HL-60/S4 treated with phorbol 12-myristate 13-acetate at 8.2 ng/mL for 4 days and 3 days (cell line): ENCODE data around the gene DSPP.
"Not testable (repeated sequence)": the region's sequence is repeated elsewhere in the genome, so short reads cannot be mapped to it uniquely, and the experiment has no call there.

Source experiments
- in situ Hi-C: fragments of 300-500 bp; cut with MboI; formaldehyde crosslinking; loops from 2 replicates; pipeline ENCODE4 v1.15.0; 2022; ENCODE audit warnings: low sequenced_read_pairs

DSPP gene

DNA sequence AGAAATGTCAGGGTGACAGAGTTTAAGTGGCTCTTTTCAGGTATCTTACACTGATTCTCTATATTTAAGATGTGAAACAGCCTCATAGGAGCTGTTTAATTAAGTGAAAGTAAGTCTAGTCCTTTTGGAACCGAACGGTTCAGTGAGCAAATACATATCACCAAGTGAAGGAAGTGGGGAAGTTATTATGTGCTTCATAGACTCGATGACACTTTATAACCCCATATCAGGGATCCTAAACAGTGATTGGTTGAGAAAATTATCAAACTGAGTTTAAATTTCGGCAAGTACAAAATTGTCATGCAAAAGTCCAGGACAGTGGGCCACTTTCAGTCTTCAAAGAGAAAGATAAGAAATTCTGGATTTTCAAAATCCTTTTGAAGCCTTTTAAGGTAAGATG is at the start of gene DSPP:
Gene DSPP (plus strand): TSS at position 301 of the 400 bp plus-strand sequence. CDS start 2,380 bp downstream, outside the sequence.
- in situ Hi-C loops: no loop called here

DNA sequence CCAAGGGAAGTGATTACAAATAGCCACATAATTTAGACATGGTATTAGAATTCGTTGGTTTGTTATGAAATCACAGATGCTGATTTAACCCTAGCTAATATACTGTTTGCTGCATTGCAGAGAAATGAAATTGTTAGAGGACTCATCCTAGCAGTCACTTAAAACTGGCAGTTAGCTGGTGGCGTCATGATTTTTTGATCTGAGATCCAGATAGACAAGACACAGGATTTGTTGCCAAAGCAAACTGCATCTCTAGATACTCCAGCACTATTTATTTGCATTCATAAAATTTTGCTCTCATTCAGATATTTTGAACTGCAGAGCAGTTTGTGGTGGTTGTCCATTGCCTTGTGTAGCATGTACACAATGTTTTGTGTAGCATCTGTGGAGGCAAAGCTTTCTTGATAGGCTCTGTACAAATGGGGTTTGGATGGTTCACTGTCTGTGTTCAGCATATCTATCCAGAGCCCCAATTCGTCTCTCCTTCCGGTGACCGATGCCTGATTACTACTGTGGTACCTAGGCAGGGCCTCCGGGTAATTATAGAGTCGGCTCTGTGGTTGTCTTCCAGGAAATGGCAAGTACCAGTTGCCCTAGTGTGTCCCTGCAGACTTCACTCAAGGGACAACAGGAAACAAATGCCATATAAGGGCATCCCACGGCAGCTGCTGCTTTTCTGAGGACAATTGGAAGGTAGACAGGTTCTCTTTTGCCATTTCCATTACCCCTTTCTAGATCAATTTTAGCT is 49.1 kb upstream of the DSPP start:
- in situ Hi-C loops: no loop called here

DNA sequence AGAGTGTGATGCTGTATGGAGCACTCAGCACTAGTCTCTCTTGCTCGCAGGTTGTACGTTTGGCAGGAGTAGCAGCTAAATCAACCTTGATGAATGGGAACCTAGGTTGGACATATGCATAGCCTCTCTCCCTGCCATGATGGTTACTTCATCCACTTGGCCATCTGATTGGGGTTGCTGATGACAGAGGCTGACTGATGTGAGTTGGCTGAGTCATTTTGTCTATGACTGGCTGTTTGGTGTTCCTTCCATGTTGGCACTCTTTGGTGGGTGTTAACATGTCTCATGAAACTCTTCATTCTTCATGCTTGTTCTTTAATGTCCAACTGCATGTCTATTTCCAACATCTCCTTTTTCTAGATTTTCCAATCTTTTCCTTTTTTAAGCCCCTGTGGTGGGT is 47.5 kb upstream of the DSPP start:
- in situ Hi-C loops: no loop called here

DNA sequence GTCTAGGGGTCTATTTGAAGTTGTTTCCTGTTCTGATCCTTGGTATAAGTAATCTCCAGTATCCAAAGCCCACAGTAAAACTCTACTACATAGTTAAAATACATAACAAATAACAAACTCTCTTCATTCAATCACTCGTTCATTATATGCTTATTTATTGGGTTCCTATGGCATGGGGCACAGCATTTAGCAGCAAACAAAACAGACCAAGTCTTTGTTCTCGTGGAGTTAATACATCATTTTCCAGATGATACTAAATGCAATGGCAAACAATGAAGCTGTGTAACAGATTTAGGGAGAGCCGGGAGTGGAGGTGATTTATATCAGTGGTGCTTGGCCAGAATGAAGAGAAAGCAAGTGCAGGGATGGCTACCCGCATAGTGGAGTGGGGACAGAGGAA is 42.6 kb upstream of the DSPP start:
- in situ Hi-C loops: no loop called here

DNA sequence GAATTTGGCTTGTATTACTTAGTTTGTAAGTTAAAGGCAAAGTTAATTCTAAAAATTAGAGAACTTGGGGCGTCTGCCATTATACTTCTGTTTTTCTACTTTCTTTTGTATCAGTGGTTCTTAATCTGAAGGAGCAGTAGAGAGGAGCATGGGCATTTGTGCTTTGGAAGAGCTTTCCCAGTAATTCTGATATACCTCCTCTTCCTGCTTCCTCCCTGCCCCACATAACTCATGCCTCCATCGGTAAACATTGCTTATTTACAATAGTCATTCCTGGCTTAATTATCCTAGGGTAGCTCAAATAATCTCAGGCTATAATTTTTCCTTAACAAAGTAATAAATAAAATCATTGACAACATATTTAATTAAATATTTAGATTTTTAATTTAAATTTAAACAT is 42.1 kb upstream of the DSPP start:
- in situ Hi-C loops: no loop called here

DNA sequence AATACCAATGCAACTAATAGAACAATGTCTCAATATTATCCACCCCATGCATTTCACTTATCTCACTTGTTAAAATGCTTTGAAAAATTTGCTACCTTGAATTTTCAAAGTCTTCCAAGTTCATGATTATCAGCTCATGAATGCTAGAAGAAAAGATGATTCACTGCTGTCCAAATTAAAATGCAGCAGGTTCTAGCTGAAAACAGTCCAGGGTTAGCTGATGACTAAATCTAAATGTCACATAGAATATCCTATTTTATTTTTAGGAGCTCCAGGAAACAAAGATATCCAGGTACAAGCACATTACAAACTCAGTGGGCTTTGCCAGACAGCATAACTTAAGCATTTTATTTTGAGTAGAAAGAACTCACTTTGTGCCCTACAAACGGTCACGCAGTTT is 41.1 kb upstream of the DSPP start:
- in situ Hi-C loops: no loop called here

DNA sequence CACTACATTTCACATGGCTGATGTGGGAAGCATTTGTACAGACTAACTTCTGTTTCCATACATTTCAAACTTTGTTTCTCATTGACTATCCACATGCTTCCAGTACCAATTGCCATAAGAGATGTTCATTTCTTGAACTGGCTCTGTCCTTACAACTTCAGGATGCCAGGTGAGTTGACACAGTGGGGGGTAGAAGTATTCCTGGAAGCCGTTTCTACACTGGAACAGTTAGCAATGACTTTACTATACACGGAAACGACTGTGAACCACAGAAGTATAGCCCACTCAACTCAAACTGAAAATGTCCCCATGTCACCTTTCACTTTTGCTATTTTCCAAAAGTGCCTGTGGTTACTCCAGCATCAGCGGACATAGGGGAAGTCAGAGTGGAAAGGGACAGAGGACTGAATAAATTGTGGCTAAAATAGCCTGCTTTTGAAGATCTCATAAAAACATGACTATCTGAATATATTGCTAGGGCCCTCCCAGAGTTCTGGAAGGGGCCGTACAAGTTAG is 38.0 kb upstream of the DSPP start:
- in situ Hi-C loops: no loop called here

DNA sequence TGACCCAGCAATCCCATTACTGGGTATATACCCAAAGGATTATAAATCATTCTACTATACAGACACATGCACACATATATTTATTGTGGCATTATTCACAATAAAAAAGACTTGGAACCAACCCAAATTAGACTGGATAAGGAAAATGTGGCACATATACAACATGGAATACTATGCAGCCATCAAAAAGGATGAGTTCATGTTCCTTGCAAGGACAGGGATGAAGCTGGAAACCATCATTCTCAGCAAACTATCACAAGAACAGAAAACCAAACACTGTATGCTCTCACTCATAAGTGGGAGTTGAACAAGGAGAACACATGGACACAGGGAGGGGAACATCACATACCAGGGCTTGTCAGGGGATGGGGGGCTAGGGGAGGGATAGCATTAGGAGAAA is 34.0 kb upstream of the DSPP start:
- in situ Hi-C loops: not testable (repeated sequence)

DNA sequence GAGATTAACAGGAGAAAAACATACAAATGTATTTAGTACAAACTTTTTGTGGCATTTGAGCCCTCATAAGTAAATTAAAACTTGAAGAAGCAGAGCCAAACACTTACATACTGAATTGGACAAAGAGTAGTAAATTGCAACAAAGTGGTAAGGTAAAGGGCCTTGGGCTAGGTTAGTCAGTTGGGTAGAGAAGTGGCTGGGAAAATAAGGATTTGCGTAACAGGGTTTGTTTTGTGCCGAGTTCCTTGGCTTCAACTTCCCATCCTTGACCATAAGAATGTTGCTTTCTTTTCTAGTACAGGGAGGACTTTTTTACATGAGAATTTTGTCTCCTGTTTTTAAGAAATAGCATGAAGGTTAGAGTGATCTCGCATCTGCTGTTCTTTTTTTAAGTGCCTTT is 33.3 kb upstream of the DSPP start:
- in situ Hi-C loops: no loop called here

DNA sequence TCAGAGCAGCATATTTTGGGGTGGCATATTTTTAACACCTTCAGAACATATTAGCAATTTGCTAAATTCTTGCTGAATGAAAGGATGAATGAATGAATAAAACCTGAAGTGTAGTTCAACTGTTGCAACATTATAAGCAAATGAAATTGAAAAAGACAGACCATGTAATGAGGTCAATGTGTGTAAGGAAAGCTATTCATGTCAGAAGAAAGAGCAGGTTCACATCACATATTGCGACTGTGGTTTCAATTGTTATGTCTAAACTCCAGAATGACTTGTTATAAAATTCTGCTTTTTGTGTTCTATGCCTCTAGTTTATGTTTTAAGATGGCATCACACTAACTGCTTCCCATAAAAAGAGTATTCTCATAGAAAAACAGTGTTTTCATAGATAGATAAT is 32.9 kb upstream of the DSPP start:
- in situ Hi-C loops: no loop called here

DNA sequence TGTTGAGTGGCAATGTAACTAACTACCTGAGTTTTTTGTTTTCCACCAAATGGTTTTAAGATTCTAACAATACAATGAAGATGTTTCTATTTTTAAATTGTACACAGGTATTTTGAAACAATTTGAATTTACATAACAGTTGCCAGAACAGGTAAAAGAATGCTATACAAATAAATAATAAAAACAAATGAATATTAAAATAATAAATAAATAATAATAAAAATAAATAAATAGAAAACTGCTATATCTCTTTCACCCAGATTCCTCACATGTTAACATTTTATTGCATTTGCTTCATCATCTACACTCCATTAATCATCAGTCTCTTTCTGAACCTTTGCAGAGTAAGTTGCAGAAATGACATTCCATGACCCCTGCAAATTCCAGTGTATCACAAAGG is 32.3 kb upstream of the DSPP start:
- in situ Hi-C loops: no loop called here

DNA sequence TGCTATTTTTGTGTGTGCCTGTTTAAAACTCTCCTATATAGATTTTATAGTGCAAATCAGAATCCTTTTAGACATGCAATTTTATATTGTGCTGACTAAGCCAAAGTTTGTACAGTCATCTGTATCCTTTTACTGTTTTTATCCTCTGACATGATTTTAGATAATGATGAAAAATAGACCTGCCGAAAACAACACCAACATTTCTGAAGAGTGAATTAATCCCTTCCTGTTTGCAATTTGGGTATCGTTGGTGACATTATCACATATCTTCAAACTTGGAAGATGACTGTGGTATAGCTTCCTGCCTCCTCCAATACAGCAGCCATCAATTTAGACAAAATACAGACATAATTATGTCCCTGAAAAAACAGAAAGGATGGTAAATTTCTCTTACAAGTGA is 28.9 kb upstream of the DSPP start:
- in situ Hi-C loops: no loop called here

DNA sequence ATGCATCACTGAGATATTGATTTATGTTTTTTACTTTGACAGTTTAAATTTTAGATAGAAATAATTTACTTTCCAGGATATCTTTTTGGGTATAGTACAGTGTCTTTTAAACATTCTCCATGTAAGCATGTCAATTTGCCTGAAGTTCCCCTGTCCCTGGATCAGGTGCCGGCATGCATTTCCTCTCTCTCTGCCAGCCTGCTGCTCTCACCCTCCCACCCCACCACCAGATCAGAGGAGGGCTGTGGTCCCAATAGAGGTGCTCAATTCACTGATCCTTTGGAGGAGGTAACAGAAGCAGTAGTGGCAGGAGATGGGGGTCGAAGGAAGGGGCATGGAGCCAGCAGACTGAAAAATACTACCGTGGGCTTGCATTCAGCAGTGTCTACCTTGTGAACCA is 28.3 kb upstream of the DSPP start:
- in situ Hi-C loops: no loop called here

DNA sequence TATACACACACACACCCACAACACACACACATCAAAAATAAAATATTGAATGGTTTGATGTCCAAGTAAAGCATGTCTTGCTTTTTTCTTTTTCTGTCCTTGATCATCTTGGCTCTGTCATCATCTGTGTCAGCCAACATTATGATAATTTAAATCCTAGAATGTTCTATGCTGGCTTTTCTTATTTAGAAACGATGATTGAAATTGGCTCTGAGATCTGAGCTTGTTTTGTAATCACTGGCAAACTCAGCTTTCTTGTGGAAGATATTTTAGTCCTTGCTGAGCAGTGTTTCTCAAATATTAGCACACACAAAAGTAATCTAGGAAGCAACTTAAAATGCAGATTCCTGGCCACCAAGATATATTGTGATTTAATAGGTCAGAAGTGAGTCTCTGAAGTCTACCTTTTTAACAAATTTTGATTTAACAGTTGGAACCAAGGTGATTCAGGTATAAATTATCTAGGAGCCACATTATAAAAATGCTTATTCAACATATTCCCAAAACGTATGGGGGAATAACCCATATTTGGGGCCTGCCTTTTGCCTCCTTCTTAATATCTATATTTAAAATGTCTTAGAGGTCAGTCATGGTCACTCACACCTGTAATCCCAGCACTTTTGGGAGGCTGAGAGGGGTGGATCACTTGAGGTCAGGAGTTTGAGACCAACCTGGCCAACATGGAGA is 24.0 kb upstream of the DSPP start:
- in situ Hi-C loops: no loop called here

DNA sequence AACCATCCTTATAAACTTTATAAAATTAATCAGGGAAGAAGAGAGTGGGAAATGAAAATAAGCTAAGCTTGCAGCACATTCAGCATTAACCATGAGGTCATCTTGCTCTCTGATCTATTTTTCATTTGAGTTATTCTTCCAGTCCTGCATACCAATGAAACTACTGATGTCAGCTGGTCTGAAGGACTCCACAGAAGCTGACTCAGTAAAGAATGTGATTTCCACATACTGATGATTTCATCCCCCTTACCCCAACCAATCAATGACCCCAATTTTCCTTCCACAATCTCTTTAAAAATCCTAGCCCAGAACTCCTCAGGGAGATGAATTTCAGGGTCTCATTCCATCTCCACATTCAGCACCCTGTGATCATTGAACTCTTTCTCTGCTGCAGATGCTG is 18.8 kb upstream of the DSPP start:
- in situ Hi-C loops: no loop called here

DNA sequence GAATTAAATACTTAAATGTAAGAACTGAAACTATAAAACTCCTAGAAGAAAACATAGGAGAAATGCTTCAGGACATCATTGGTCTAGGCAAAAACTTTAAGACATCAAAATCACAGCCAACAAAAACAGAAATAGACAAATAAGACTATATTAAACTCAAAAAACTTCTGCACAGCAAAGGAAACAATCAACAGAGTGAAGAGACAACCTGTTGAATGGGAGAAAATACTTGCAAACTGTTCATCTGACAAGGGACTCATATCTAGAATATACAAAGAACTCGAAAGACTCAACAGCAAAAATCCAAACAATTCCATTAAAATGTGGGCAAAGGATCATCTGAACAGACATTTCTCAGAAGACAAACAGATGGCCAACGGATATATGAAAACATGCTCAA is 16.2 kb upstream of the DSPP start:
- in situ Hi-C loops: no loop called here

DNA sequence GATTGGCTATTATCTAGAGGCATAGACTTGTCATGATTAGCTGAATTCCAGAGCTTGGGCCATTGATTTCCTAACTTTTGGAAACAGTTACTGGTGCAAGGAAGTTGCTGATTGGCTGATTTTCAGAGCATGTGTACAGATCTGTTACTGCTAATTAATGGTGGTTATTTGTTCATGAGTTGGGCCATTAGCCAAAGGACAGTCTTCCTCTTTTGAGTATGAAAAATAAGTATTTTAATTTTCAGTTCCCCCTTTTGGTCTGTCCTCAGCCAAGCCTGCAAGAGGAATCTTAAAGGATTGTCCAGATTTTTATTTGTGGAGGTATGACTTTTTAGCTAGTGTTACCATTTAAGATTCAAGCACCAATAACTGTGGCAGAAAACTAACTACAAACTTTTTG is 7.0 kb upstream of the DSPP start:
- in situ Hi-C loops: no loop called here

DNA sequence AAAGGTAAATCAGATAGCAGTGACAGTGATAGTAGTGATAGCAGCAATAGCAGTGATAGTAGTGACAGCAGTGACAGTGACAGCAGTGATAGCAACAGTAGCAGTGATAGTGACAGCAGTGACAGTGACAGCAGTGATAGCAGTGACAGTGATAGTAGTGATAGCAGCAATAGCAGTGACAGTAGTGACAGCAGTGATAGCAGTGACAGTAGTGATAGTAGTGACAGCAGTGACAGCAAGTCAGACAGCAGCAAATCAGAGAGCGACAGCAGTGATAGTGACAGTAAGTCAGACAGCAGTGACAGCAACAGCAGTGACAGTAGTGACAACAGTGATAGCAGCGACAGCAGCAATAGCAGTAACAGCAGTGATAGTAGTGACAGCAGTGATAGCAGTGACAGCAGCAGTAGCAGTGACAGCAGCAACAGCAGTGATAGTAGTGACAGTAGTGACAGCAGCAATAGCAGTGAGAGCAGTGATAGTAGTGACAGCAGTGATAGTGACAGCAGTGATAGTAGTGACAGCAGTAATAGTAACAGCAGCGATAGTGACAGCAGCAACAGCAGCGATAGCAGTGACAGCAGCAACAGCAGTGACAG is 6.1 kb downstream of the DSPP start:
- in situ Hi-C loops: no loop called here

DNA sequence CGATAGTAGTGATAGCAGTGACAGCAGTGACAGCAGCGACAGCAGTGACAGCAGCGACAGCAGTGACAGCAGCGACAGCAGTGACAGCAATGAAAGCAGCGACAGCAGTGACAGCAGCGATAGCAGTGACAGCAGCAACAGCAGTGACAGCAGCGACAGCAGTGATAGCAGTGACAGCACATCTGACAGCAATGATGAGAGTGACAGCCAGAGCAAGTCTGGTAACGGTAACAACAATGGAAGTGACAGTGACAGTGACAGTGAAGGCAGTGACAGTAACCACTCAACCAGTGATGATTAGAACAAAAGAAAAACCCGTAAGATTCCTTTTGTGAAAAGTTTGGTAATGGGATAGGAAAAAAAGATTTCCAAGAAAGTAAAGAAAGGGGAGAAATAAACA is 7.9 kb downstream of the DSPP start:
- in situ Hi-C loops: no loop called here

DNA sequence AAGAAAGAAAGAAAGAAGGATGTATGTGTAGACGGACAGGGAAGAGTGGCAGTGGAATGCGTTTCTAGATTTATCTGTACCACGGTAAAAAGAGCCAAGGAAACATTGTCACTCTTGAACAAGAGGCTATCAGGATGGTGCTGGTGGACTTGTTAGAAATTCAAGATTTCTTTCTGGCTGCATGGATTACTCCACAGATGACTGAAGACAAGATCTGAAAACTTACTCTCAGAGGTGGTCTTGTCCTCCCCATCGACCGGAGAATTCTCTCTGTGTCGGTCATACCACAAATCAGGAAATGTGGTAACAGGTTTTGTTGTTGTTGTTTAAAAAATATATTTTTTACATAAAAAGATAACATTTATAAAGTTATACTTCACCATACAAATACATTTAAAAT is 11.8 kb downstream of the DSPP start:
- in situ Hi-C loops: no loop called here

DNA sequence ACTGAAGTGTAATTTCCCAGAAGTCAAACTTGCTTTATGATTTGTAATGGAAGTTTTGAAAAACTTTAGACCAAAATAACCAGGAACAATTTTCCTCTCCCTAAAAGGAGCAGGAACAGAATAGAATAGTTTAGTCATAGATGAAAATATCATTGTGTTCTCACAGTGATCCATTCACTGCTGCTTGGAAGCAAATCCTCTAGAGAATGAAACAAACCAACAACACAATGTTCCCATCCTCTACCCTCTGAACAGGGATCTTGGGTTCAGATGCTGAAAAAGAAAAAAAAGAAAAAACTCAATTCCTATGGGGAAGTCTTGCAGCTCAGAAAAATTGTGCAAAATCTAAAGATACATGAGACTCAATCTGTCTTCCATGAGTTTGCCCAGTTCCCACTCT is 12.2 kb downstream of the DSPP start:
- in situ Hi-C loops: no loop called here

DNA sequence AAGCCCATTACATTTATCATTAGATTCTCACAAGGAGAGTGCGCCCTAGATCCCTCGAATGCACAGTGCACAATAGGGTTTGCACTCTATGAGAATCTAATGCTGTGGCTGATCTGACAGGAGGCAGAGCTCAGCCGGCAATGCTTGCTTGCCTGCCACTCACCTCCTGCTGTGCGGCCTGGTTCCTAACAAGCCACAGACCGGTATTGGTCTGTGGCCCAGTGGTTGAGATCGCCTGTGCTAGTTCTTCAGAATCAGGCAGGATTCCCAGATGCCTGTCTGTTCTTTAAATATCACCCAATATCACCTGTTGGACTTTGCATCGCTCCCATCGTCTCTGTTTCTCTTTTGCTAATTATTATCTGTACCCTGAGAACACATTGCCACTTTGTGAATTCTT is 14.0 kb downstream of the DSPP start:
- in situ Hi-C loops: no loop called here
